22Rv1 (cell line): ENCODE data around the gene SACM1L.

Experiments used
- CTCF ChIP-seq: fragments of 450-650 bp; IDR thresholded peaks from 2 replicates; pipeline ENCODE4 v1.5.1; 2017; ENCODE audit warnings: mild to moderate bottlenecking
- ZFX ChIP-seq: fragments of 450-650 bp; IDR thresholded peaks from 2 replicates; pipeline ENCODE4 v1.6.1; 2017; ENCODE audit warnings: antibody characterized with exemption, borderline replicate concordance

GRCh38 chr3:45677033-45677446 is 12.2 kb upstream of the SACM1L start:
- TF ChIP-seq CTCF, result no peak
- no peak for TF ChIP-seq ZFX
